Motor neuron (in vitro differentiated cells): Measurements from ENCODE around the gene RTN4RL1. TPM values are rescaled to one million over a fixed set of nuclear protein-coding genes. Genes with fewer than 3 reads are reported as not detected.
A peak's percentile ranks its signal among the peaks of the same experiment; 100 is the strongest.

Source experiments
- ATAC-seq, 8 experiments: fragments of 200-7000 bp; cut with Tn5 transposase; replicated peaks in 6 of 8; 2 replicates each; pipeline ENCODE4 v1.8.0; 2021; ENCODE audit warnings: mild to moderate bottlenecking in 8 of 8, moderate library complexity in 8 of 8
- H3K27ac ChIP-seq, 2 donors: fragments of 250-450 bp; sonication (Bioruptor Pico); 2 replicates each; pipeline ENCODE4 v1.9.0; 2021; ENCODE audit warnings: antibody characterized with exemption in 2 of 2, mild to moderate bottlenecking in 2 of 2, moderate library complexity in 1 of 2
- H3K4me1 ChIP-seq, 2 donors: fragments of 250-450 bp; sonication (Bioruptor Pico); replicated peaks in 1 of 2; 2 replicates each; pipeline ENCODE4 v1.6.1; 2021; ENCODE audit warnings: antibody characterized with exemption in 2 of 2, mild to moderate bottlenecking in 2 of 2, moderate library complexity in 1 of 2
- H3K4me3 ChIP-seq, 5 donors: fragments of 250-450 bp; sonication (Bioruptor Pico); 2 replicates each; pipeline ENCODE4 v1.9.0; 2021; ENCODE audit warnings: antibody characterized with exemption in 5 of 5, mild to moderate bottlenecking in 5 of 5, moderate library complexity in 4 of 5
- WGBS, 10 experiments: fragments of 450-650 bp; shearing (Covaris generic); methylation state at CpG; one replicate each; pipeline ENCODE4 v1.0.0; 2022; 5-methylcytosine and 5-hydroxymethylcytosine counted together
- in situ Hi-C, 9 experiments: fragments of 400-800 bp; cut with MboI; loops; one replicate each; pipeline ENCODE4 v1.15.0; 2021; ENCODE audit warnings: low sequenced_read_pairs in 9 of 9, low pct_unique_long_range_greater_than_20kb in 2 of 9; ENCODE audit not compliant: unreplicated experiment in 9 of 9
- total RNA-seq, 8 experiments: library from RNA; unstranded; fragments of 300-600 nt; gene quantifications; 2 replicates each; pipeline versions ENCODE4 v1.2.3 to v1.2.4, GENCODE V29; 2022

The RTN4RL1 gene
- total RNA-seq, 8 experiments from 2014 or later, result 0.41 to 3.6 (median 1.6) TPM

GRCh38 chr17:2064980-2065785 lies 40.0 kb upstream of the RTN4RL1 start:
- H3K4me1 ChIP-seq, result no peaks in the 10 kb centered on the region
- H3K27ac ChIP-seq, result no peak overlapping the region
- ATAC-seq, result peak; percentile 11 to 73 (median 36)
- WGBS, 10 experiments, result 83 to 100% (median 95%) methylated on average over 6 to 10 of the region's 24 CpGs; no CpG with 5 or more reads in 6 of the 10 experiments
- H3K4me3 ChIP-seq, result no peak overlapping the region
- in situ Hi-C loops, result loop anchor here in 3 of 9 experiments (25.0 kb wide), 1 partner anchor 172 kb away; no protein-coding TSS in a partner anchor

GRCh38 chr17:2064520-2064971 lies 39.4 kb upstream of the RTN4RL1 start:
- no peaks in the 10 kb centered on the region for H3K4me1 ChIP-seq

GRCh38 chr17:2064147-2064489 lies 39.0 kb upstream of the RTN4RL1 start:
- no peak for ATAC-seq
- Histone ChIP-seq H3K4me1 (no peaks in the 10 kb centered on the region), H3K4me3 (no peak overlapping the region), H3K27ac (no peak overlapping the region)
- WGBS, 10 experiments, result 50 to 94% (median 83%) methylated on average over 1 to 4 of the region's 5 CpGs; no CpG with 5 or more reads in 3 of the 10 experiments
- in situ Hi-C loops, result loop anchor here in 3 of 9 experiments (25.0 kb wide), 1 partner anchor 173 kb away; no protein-coding TSS in a partner anchor

More at GRCh38 chr17:2064520-2064971, 39.4 kb upstream of the RTN4RL1 start:
- Histone ChIP-seq H3K27ac (no peak overlapping the region), H3K4me3 (no peak overlapping the region)
- WGBS, 10 experiments, result 72 to 97% methylated on average over 5 of the region's 6 CpGs; no CpG with 5 or more reads in 8 of the 10 experiments
- ATAC-seq, result peak in 3 of 8 experiments; percentile 1 to 8 (median 1)
- in situ Hi-C loops, result loop anchor here in 3 of 9 experiments (25.0 kb wide), 1 partner anchor 173 kb away; no protein-coding TSS in a partner anchor

- in situ Hi-C loops, result loop anchor here in 3 of 9 experiments (25.0 kb wide), 1 partner anchor 174 kb away; no protein-coding TSS in a partner anchor
- Histone ChIP-seq H3K27ac (no peak overlapping the region), H3K4me1 (no peaks in the 10 kb centered on the region), H3K4me3 (no peak overlapping the region)
- ATAC-seq, result peak in 2 of 8 experiments; percentile 9
- 62 to 100% (median 88%) methylated on average over 1 to 9 of the region's 16 CpGs; no CpG with 5 or more reads in 1 of the 10 experiments for WGBS, 10 experiments
Observed at GRCh38 chr17:2063261-2064146, 38.4 kb upstream of the RTN4RL1 start.

- no peak overlapping the region for H3K4me3 ChIP-seq
- ATAC-seq, result peak in 2 of 8 experiments; percentile 0 to 1
- WGBS, 10 experiments, result 0 to 83% (median 64%) methylated on average over 1 to 3 of the region's 11 CpGs; no CpG with 5 or more reads in 2 of the 10 experiments
- H3K4me1 ChIP-seq, result no peaks in the 10 kb centered on the region
- H3K27ac ChIP-seq, result no peak overlapping the region
- in situ Hi-C loops, result loop anchor here in 3 of 9 experiments (25.0 kb wide), 1 partner anchor 175 kb away; no protein-coding TSS in a partner anchor
Observed at GRCh38 chr17:2062571-2063183, 37.5 kb upstream of the RTN4RL1 start.

- in situ Hi-C loops, result loop anchor here in 3 of 9 experiments (25.0 kb wide), 1 partner anchor 176 kb away; no protein-coding TSS in a partner anchor
- ATAC-seq, result no peak
- no peak overlapping the region for H3K27ac ChIP-seq
- 50 to 100% (median 93%) methylated on average over 1 to 6 of the region's 17 CpGs; no CpG with 5 or more reads in 5 of the 10 experiments for WGBS, 10 experiments
- no peak overlapping the region for H3K4me3 ChIP-seq
- H3K4me1 ChIP-seq, result no peaks in the 10 kb centered on the region
Observed at GRCh38 chr17:2061441-2061958, 36.4 kb upstream of the RTN4RL1 start.

- H3K27ac ChIP-seq, result no peak overlapping the region
- peak in 2 of 8 experiments; percentile 0 for ATAC-seq
- in situ Hi-C loops, result loop anchor here in 3 of 9 experiments (25.0 kb wide), 1 partner anchor 176 kb away; no protein-coding TSS in a partner anchor
- H3K4me3 ChIP-seq, result no peak overlapping the region
- WGBS, 10 experiments, result 57 to 100% (median 90%) methylated on average over 2 to 8 of the region's 21 CpGs; no CpG with 5 or more reads in 4 of the 10 experiments
- H3K4me1 ChIP-seq, result no peaks in the 10 kb centered on the region
Observed at GRCh38 chr17:2060681-2061440, 35.7 kb upstream of the RTN4RL1 start.

- in situ Hi-C loops, result loop anchor here in 3 of 9 experiments (25.0 kb wide), 1 partner anchor 177 kb away; no protein-coding TSS in a partner anchor
- Histone ChIP-seq H3K27ac (no peak overlapping the region), H3K4me3 (no peak overlapping the region), H3K4me1 (peaks cover 0 to 4% of the 10 kb centered on the region in 2 donors)
- WGBS, 10 experiments, result 93 to 100% methylated on average over 1 to 5 of the region's 6 CpGs; no CpG with 5 or more reads in 8 of the 10 experiments
- ATAC-seq, result no peak
Observed at GRCh38 chr17:2060385-2060658, 35.2 kb upstream of the RTN4RL1 start.

GRCh38 chr17:2059547-2060384 lies 34.6 kb upstream of the RTN4RL1 start:
- Histone ChIP-seq H3K4me3 (no peak overlapping the region), H3K27ac (no peak overlapping the region), H3K4me1 (peaks cover 0 to 5% of the 10 kb centered on the region in 2 donors)
- ATAC-seq, result no peak
- 20 to 100% (median 85%) methylated on average over 1 to 10 of the region's 21 CpGs; no CpG with 5 or more reads in 3 of the 10 experiments for WGBS, 10 experiments
- in situ Hi-C loops, result loop anchor here in 5 of 9 experiments (10.0 to 25.0 kb wide), 2 partner anchors 178 to 185 kb away; no protein-coding TSS in a partner anchor

- no peak for ATAC-seq
- no peak overlapping the region for H3K4me3 ChIP-seq
- WGBS, 10 experiments, result 31 to 40% methylated on average over 3 to 6 of the region's 78 CpGs; no CpG with 5 or more reads in 8 of the 10 experiments
- H3K27ac ChIP-seq, result no peak overlapping the region
- in situ Hi-C loops, result loop anchor here in 5 of 9 experiments (10.0 to 25.0 kb wide), 2 partner anchors 178 to 186 kb away; no protein-coding TSS in a partner anchor
- peaks cover 0 to 7% of the 10 kb centered on the region in 2 donors for H3K4me1 ChIP-seq
Observed at GRCh38 chr17:2058586-2059546, 33.7 kb upstream of the RTN4RL1 start.
